OCI-LY3 (cell line): ENCODE data around the gene SLC1A6.
"Not testable (repeated sequence)": the region's sequence is repeated elsewhere in the genome, so short reads cannot be mapped to it uniquely, and the experiment has no call there.

Experiments used
- H2AFZ ChIP-seq: fragments of 200-600, 300-600 bp; shearing (Covaris generic); 2 replicates; pipeline ENCODE4 v1.6.0; 2014; ENCODE audit warnings: antibody characterized with exemption, low read depth, low read length
- H3K27ac ChIP-seq: fragments of 200-600, 300-600 bp; sonication (generic); 2 replicates; pipeline ENCODE4 v1.5.1; 2014; ENCODE audit warnings: mild to moderate bottlenecking, low read length, moderate library complexity, mixed read lengths
- H3K27me3 ChIP-seq: fragments of 200-600, 300-600 bp; sonication (generic); 2 replicates; pipeline ENCODE4 v1.6.1; 2014; ENCODE audit warnings: low read depth, low read length, mixed read lengths
- H3K36me3 ChIP-seq: fragments of 200-600, 300-600 bp; sonication (generic); replicated peaks from 2 replicates; pipeline ENCODE3; 2014; ENCODE audit warnings: low read depth, low read length, mixed read lengths
- H3K4me1 ChIP-seq: fragments of 300-600, 200-600 bp; sonication (generic); 2 replicates; pipeline ENCODE4 v1.6.1; 2014; ENCODE audit warnings: low read length, mixed read lengths
- H3K4me2 ChIP-seq: fragments of 200-600, 300-600 bp; sonication (generic); 2 replicates; pipeline ENCODE4 v1.6.1; 2014; ENCODE audit warnings: low read length, mixed read lengths
- H3K4me3 ChIP-seq: fragments of 300-600, 200-600 bp; sonication (generic); 2 replicates; pipeline ENCODE4 v1.5.1; 2014; ENCODE audit warnings: antibody characterized with exemption, mild to moderate bottlenecking, low read length, moderate library complexity
- H3K79me2 ChIP-seq: fragments of 300-600, 200-600 bp; shearing (Covaris generic); 2 replicates; pipeline ENCODE4 v1.6.1; 2014; ENCODE audit warnings: mild to moderate bottlenecking, low read length, mixed read lengths
- H3K9ac ChIP-seq: fragments of 300-600, 200-600 bp; shearing (Covaris generic); 2 replicates; pipeline ENCODE4 v1.6.0; 2014; ENCODE audit warnings: mild to moderate bottlenecking, low read length, moderate library complexity
- H3K9me3 ChIP-seq: fragments of 200-600, 300-600 bp; shearing (Covaris generic); 2 replicates; pipeline ENCODE4 v1.6.1; 2014; ENCODE audit warnings: low read length, mixed read lengths; ENCODE audit not compliant: insufficient read depth
- H4K20me1 ChIP-seq: fragments of 200-600, 300-600 bp; sonication (generic); 2 replicates; pipeline ENCODE4 v1.6.1; 2016; ENCODE audit warnings: low read length, mixed read lengths; ENCODE audit not compliant: insufficient read depth
- CTCF ChIP-seq: fragments of 200-600, 300-600 bp; sonication (generic); IDR thresholded peaks from 2 replicates; pipeline ENCODE4 v1.5.1; 2014; ENCODE audit warnings: antibody characterized with exemption, low read length, low read depth
- EZH2phosphoT487 ChIP-seq: fragments of 200-600 bp; shearing (Covaris generic); IDR thresholded peaks from 2 replicates; pipeline ENCODE4 v1.6.1; 2018; ENCODE audit warnings: antibody characterized with exemption, mixed run types, low read depth

SLC1A6 gene

DNA sequence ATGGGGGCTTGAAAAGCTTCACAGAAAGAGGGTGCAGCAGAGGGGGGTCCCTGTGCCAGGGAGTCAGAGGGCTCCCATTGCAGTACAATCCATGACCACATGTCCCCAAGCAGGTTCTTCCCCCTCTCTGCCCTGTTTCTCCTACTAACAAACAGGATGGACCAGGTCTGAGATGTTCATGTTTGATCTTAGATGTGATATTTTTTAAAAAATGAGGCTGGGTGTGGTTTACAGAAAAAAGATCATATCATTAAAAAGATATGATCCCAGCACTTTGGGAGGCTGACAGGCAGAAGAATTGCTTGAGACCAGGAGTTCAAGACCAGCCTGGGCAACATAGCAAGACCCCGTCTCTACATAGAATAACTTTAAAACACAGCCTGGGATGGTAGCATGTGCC is 29.2 kb downstream of the SLC1A6 start:
- Histone ChIP-seq H3K9ac (no peak overlapping the region), H2AFZ (no peak overlapping the region), H3K79me2 (no peaks in the 10 kb centered on the region), H3K4me1 (no peaks in the 10 kb centered on the region), H4K20me1 (no peaks in the 10 kb centered on the region), H3K4me2 (no peak overlapping the region), H3K27me3 (no peaks in the 10 kb centered on the region), H3K9me3 (no peaks in the 10 kb centered on the region), H3K4me3 (no peak overlapping the region), H3K36me3 (no peaks in the 10 kb centered on the region), H3K27ac (no peak overlapping the region)
- TF ChIP-seq CTCF: no peak
- no peak for TF ChIP-seq EZH2phosphoT487

DNA sequence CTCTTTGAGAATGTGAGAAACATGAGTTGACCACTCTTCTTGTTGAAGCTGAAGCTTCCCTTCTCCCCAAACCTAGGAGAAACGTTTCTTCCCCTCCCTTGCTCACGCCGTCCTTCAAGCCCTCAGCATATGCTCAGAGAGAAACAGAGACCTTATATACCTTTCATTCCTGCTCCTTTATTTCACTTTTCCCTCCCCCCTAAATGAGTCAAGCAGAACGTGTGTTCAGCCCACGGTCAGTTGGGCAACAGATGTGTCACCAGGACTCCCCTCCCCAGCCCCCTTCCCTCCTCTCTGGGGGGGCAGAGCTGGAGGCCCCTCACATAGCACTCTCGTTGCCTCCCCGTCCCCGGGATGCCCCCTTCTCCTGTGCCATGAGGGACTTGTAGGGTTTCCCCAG is 29.8 kb downstream of the SLC1A6 start:
- H3K27me3 ChIP-seq: no peaks in the 10 kb centered on the region
- no peaks in the 10 kb centered on the region for H3K4me1 ChIP-seq
- no peak overlapping the region for H3K27ac ChIP-seq
- H3K4me3 ChIP-seq: no peak overlapping the region
- no peak overlapping the region for H2AFZ ChIP-seq
- no peak overlapping the region for H3K4me2 ChIP-seq
- H3K9me3 ChIP-seq: no peaks in the 10 kb centered on the region
- H4K20me1 ChIP-seq: no peaks in the 10 kb centered on the region
- TF ChIP-seq CTCF (no peak), EZH2phosphoT487 (no peak)
- H3K79me2 ChIP-seq: no peaks in the 10 kb centered on the region
- H3K9ac ChIP-seq: no peak overlapping the region
- H3K36me3 ChIP-seq: no peaks in the 10 kb centered on the region

DNA sequence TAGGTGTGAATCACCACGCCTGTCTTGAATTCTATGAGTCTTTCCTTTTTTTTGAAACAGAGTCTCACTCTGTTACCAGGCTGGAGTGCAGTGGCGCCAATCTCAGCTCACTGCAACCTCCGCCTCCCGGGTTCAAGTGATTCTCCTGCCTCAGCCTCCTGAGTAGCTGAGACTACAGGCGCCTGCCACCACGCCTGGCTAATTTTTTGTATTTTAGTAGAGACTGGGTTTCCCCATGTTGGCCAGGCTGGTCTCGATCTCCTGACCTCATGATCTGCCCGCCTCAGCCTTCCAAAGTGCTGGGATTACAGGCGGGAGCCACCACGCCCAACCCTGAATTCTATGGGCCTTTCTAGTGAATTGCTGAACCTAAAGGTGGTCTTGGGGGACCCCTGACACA is 30.3 kb downstream of the SLC1A6 start:
- not testable (repeated sequence) for H2AFZ ChIP-seq, H3K4me2 ChIP-seq, H3K4me1 ChIP-seq, H4K20me1 ChIP-seq, H3K9me3 ChIP-seq, H3K27ac ChIP-seq, H3K36me3 ChIP-seq, H3K27me3 ChIP-seq, H3K4me3 ChIP-seq, H3K79me2 ChIP-seq, H3K9ac ChIP-seq

DNA sequence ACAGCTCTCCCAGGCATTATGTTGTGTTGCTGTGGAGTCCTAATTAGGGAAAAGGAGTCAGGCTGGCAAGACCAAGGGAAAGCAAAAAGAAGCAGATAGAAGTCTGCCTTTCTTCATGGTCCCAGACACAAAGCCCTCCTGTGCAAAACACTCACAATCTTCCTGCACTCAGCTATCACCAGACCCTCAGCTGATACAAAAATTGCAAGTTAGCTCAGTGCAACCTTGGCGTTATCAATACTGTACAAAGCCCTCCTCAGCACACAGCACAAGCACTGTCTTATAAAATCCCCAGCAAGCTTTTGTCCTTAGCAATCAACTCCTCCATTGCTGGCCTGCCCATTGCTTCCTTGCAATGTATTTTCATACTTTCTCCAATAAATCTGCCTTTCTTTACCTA is 35.2 kb downstream of the SLC1A6 start:
- Histone ChIP-seq H3K36me3 (no peaks in the 10 kb centered on the region), H3K4me2 (no peak overlapping the region), H3K4me1 (no peaks in the 10 kb centered on the region), H2AFZ (no peak overlapping the region), H4K20me1 (no peaks in the 10 kb centered on the region), H3K4me3 (no peak overlapping the region), H3K27ac (no peak overlapping the region), H3K9ac (no peak overlapping the region), H3K27me3 (no peaks in the 10 kb centered on the region), H3K79me2 (no peaks in the 10 kb centered on the region), H3K9me3 (no peaks in the 10 kb centered on the region)
- TF ChIP-seq EZH2phosphoT487 (no peak), CTCF (no peak)

DNA sequence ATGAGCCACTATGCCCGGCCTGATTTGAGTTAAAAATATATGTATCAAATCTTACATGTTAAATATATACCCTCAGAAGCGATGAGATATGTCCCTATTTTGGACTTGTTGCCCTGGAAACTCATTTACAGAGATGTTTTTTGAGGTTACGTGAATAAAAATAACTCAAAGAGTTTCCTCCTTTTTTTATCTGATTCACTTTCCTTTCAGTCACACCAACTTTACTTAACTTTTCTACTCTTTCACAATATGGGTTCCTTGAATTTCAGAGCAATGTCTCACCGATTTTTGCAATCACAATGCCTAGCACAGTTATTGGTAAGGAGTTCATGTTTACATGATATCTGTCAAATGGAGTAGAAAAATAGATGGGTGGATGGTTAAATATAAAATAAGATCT is 36.1 kb downstream of the SLC1A6 start:
- Histone ChIP-seq H2AFZ (no peak overlapping the region), H3K27ac (no peak overlapping the region)

More for the DNA sequence above, 36.1 kb downstream of the SLC1A6 start:
- no peak overlapping the region for H3K4me3 ChIP-seq
- no peaks in the 10 kb centered on the region for H3K36me3 ChIP-seq
- TF ChIP-seq CTCF (no peak), EZH2phosphoT487 (no peak)
- H3K27me3 ChIP-seq: no peaks in the 10 kb centered on the region
- no peaks in the 10 kb centered on the region for H4K20me1 ChIP-seq
- H3K79me2 ChIP-seq: no peaks in the 10 kb centered on the region
- H3K9ac ChIP-seq: no peak overlapping the region
- H3K4me1 ChIP-seq: no peaks in the 10 kb centered on the region
- no peak overlapping the region for H3K4me2 ChIP-seq
- H3K9me3 ChIP-seq: no peaks in the 10 kb centered on the region
